Stimulated activated CD8-positive, alpha-beta memory T cell treated with anti-CD3 and anti-CD28 coated beads, Interleukin-4, amount 100 ng/mL, for 1 hour (primary cell): ENCODE data around the gene ASPSCR1.

Source experiments
- DNase-seq, 2 donors: peaks; one replicate each; pipeline ENCODE4 v3.0.0-alpha.2; 2020; ENCODE audit warnings: low read depth in 2 of 2, low spot score in 1 of 2

ASPSCR1 gene

DNA sequence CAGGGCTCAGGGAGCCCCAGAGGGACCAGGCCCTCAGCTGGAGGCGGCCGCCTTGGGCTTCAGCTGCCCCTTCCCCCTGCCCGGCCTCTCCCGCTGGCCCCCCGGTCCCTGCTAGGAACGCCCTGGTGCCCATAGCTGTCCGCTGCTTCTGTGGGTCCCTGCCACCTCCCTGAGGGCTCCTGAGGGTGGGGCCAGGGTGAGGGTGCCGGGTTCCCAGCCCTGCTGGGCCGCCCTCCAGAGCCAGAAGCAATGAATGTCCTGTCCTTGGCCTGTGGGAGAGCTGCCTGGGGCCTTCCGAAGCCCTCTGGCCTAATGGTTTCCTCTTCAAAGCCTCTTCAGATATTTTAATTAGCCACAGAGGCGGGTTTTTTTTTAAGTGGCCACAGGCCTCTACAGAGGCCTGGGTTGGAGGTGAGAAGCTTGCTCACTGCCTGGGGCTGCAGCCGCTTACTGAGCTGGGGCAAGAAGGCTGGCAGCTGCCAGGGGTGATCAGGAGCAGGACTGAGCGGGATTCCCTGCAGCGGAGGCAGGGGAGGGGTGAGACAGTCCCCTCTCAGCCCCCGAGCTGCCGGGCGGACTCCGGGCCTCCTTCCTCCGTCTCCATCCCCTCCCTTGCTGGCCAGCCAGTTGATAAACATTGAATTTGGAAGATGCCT is 35.3 kb downstream of the ASPSCR1 start:
- DNase-seq: no peak

DNA sequence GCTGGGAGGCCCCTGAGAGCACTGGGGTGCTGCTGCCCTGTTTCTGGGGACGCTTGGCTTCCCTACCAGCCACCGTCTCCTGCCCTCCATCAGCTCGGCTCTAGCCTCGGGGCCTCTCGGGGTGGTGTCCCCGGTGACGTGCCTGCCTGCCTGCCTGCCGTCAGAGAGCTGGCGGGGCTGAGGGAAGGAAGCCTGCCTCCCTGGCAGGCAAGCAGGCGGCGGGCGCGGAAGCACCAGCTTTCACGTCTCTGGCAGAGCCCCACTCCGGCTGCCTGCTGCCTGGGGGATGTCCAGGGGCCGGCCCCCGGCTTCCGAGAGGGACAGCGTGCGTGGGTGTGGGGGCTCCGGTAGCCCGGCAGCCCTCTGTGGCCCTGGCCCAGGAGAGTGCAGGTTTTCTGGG is 35.9 kb downstream of the ASPSCR1 start:
- no peak for DNase-seq

DNA sequence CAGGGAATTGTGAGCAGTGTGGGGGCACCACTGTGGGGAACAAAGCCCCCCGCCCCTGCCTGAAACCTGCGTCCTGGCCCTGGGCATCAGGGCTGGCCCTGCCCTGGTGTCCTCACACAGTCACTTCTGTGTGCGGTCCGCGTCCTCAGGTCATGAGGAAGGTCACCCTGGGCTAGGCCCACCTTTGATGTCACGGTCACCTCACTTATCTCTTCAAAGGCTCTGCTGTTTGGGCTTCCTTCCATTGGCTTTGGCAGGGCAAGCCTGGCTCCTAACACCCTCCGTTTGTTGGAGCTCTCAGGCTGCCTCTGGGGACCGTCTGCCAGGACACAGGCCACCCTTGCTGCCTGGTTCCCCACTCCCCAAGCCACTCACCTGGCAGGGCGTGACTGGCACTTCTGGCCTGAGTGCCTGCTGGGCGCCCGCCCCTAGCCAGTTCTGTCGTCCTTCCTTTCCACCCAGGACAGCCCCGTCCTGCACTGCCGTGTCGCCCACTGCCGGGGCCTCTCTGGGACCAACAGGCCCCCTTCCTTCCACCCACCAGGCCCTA is 36.4 kb downstream of the ASPSCR1 start:
- no peak for DNase-seq

DNA sequence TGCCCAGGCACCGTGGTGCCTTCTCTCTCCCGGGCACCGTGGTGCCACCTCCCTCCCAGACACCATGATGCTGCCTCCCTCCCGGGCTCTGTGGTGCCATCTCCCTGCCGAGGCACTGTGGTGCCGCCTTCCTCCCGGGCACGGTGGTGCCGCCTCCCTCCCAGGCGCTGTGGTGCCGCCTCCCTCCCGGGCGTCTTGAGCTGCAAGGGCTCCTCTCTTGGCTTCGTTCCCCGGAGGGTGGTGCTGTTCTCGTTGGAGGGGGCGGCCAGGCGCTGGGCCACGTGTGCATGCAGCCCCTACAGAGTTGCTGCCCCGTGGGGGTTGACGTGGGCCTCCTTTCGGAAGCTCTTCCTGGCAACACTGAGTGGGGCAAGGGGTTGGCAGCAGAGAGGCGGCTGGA is 37.0 kb downstream of the ASPSCR1 start:
- no peak for DNase-seq

DNA sequence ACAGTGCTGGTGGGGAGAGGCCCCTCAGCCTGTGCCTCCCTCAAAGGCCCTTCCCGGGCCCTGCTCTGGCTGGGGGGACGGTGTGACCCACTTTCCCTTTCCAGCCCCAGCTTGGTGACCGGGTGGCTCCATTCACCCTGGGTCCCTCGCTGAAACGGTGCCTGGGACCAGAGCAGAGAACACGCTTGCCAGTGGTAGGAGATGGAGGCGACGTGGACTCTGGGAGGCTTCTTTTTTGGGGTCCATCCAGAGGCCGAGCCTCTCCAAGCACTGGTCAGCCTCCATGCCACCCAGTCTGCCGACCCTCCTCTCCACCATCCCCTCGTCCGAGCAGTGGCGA is 37.5 kb downstream of the ASPSCR1 start:
- no peak for DNase-seq

DNA sequence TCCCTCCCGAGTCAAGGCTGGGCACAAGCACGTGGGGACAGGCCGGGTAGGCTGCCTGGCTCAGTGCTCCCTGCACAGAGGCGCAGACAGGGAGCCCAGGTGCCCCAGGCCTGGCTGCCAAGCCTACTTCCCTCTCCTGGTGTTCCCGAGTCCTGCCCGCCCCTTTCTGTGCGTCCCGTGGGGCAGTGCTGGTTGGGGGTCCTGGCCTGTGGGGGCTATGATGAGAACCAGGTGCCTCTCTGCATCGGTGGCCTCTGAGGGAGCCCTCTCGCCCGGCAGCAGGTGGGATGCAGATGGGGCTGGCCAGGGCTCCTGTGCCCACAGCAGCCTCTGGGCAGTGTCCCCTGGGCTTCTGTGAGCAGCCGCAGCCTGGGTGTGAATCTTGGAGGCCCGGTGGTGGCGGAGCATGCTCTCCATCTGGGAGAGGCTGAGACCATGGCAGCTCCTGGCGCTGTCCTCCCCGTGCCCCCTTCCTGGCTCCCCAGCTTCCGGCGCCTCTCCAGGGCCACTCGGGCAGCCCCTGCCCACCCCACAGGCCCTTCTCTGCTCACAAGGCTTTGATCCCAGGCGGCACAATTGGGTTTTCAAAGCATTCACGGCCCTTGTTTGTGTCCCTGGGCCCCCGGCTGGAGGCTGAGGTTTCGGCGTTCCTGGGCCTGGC is 38.0 kb downstream of the ASPSCR1 start:
- no peak for DNase-seq

DNA sequence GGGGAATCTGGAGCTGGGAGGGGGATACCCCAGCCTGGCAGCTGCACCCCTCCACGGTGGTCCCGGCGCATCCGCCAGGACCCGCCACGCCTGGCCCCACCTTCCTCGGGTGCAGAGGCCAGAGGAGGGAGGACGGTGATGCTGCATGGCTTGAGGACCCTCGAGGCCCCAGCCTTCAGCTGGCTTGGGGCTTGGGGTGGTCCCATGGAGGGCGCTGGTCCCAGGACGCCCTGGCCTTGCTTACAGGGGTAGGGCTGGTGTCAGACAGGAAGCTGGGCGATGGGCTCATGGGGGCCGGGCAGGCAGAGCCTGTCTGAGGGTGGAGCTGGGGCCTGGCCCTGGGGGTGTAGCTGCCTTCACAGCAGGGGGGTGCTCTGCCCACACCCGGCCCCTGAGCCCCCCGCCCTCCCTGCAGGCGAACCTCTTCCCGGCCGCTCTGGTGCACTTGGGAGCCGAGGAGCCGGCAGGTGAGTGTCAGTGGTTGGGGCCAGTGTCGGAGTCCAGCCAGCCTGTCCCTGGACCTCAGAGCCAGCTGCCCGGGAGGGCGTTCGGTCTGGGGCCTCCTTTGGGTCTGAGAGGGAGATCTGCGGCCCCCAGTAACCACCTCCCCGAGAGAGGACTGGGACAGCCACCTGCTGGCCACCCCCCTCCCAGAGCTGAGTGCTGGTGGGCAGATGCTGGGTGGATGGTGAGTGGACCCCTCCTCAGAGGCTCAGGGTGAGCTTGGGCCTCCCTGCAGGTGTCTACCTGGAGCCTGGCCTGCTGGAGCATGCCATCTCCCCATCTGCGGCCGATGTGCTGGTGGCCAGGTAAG is 38.8 kb downstream of the ASPSCR1 start:
- no peak for DNase-seq

DNA sequence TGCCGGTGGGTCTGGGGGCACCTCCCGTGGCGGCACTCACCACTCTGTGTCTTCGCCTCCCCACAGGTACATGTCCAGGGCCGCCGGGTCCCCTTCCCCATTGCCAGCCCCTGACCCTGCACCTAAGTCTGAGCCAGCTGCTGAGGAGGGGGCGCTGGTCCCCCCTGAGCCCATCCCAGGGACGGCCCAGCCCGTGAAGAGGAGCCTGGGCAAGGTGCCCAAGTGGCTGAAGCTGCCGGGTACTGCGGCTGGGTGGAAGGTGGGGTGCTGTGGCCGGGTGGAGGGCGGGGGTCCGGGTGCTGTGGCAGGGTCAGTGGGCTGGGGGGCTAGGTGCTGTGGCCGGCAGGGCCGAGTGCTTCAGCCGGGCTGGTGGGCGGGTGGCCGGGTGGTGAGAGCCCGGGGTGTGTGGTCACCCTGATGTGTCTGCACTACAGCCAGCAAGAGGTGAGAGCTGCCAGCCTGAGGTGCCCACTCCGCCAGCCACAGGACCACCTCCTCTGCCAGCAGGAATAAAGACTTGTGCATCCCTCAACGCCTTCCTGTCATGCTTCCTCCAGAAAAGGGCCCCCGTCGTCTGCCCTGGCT is 39.5 kb downstream of the ASPSCR1 start:
- no peak for DNase-seq

DNA sequence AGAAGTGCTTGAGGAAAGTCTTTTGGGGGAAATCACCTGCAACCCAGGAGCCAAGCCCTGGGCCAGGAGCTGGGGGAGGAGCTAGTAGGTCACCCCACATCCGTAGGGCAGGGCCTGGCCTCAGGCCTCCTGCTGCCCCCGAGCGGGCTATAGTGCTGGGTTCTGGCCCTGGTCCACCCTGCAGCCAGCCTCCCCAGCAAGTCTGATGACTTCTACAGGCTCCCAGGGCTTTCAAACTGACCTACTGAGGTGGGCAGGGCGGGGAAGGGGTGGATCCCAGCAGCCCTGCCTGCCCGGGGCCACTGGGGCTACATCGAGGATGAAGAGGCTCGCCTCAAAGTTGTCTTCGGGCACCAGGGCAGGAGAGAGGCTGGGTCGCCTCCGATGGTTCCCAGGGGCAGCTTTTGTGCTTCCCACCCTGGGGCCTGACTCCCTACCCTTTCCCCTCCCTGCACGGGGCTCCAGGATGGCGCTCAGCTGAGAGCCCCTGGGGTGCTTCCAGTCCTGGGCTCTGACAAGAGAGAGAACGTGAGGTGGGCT is 40.3 kb downstream of the ASPSCR1 start:
- DNase-seq: no peak

DNA sequence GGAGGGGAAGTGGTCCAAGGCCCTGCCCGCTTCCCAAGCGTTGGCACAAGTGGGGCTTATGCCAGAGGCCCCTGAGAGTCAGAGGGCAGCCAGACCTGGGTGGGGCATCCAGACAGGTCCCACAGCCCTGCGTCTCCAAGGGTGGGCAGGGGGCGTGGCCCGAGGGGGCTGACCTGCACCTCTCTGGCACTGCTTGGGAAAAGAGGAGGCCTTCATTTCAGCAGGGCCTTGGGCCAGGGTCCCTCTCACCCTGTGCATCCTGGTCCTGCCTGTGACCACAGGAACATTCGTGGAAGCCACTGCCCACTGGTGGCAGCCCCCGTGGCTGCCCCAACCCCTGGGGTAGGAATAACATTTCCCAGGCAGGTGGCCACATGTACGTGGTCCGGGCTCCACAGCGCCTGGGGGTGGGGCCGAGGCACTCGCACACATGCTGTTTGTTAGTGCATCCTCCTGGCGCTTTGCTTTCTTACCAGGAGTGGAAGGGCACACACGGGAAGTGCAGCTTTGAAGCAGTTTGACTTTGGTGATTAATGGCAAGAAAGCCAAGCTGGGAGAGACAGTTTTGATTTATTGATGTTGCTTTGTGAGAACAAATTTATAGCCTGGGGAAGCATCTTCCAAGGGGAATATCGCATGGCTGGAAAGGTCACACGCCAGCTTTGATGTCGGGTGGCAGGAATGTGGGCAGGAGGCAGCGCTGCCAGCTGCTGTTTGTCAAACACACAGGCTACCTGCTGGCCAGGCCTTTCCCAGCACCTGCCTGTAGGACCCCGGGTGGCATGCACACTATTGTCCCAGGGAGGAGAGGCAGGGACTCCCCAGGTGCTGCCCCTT is 40.9 kb downstream of the ASPSCR1 start:
- no peak for DNase-seq

DNA sequence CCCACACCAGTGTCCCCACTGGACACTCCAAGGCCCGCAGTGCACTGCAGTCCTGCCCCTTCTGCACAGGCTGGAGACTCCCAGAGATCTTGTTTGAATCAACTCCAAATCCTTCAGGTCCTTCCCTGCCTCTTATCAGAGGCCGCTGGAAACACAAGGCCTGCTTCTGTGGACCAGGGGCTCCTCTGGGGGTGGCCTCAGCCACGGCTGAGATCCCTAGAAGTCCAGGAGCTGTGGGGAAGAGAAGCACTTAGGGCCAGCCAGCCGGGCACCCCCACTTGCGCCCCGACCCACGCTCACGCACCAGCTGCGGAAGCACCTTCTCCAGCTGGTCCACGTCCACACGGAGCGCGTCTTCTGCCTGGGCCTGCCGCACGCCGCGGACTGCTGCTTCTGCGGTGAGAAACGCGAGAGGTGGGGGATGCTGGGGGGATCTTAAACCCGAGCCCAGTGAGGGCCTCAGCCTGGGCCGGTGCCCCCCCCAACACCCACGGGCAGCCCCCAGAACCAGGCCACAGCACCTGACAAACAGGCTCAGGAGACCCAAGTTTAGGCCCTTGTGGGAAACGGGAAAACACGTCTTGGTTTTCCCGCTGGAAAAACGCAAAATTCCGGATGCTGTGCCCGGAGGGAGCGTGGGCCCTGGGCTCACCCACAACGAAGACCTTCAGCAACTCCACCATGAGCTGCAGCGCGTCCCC is 41.7 kb downstream of the ASPSCR1 start:
- no peak for DNase-seq

DNA sequence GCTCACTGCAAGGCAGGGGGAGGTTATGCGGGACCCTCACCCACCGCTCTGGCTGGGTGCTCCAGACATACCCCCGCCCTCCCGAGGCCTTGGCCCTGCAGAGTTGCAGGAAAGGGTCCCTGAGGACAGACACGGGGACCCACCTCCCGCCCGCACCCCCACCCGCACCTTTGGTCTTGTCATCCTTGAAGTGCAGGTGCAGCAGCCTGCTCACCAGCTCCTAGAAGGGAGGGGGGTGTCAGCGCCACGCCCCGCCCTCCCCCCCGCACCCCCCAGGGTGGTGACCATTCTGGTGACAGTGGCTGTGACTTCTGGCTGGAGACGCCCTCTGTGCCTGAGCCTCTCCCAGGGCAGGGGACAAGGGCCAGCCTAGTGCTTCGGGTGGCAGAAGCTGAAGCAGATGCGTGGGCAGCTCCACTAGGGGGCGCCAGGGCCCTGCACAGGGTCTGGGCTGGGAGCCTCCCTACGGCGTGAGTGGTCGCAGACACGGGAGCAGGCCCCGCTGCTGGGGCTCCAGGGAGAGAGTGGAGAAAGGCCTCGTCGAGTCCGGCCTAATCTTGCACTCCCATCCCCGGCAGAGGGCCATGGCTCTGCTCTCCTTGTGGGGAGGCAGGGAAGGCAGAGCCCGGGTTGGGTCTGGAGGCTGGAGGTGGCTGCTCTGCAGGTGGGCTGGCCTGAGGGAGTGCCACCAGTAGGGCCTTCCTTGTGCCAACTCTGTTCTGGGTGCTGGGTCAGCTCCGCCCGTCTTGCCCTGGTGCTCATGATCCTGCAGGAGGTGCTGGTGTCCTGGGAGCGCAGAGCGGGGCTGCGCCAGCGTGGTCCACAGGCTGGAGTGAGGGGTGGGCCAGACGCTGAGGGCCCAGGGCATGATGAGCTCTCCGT is 42.5 kb downstream of the ASPSCR1 start:
- DNase-seq: peak in 1 of 2 donors; percentile 33

DNA sequence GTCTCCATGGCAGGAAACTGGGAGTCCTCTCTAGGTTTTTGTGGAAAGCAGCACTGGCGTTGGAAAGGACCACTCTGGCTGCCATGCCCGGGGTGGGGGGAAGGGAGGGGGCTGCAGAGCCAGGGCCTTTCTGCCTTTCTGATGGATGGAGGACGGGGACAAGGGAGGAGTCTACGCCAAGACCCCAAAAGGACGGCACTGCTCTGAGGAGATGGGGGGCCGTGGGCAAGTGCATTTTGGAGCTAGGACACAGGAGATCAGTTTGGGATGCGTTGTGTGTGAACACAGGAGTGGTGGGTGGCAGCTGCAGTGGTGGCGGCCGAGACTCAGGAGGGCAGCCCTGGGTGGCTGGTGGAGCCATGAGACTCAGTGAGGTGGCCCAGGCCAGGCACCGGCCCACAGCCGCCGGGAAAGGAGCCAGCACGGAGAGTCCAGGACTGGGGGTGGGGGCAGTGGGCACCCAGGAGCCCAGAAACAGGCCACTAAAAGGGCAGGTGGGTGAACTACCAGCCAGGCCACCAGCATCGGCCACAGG is 43.2 kb downstream of the ASPSCR1 start:
- DNase-seq: no peak

DNA sequence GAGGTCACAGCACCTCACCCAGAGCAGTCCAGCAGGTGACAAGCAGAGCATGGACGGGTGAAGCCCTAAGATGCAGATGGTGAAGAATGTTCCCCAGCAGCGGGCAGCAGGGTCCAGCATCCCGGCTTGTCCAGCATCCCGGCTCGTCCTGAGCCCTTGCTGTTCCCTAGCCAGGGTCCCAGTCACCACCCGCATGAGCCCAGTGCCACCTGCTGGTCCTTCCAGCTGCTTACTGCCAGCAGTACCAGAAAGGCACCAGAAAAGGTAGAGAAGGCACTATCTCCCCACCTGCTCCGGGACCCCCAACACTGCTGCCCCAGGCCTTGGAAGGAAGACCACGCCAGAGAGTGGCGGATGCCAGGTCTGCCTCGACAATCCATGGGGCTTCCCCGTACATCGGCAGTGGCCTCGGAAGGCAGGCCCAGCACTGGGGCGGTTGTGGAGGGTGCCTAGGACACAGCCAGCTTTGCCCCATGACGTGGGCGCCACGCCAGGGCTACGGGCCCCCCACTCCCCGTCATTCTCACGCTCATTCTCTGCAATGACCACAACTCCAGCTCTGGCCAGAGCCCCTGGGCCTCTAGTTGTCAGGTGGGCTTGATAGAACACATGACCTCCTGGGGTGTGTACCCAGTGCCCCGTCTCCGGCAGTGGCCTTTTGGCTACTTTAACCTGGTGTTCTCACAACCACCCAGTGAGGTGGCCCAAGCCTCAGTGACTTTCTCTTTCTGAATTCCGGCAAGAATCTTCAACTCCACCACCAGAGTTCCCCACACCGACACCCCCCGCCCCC is 43.9 kb downstream of the ASPSCR1 start:
- DNase-seq: peak in 1 of 2 donors; percentile 14

DNA sequence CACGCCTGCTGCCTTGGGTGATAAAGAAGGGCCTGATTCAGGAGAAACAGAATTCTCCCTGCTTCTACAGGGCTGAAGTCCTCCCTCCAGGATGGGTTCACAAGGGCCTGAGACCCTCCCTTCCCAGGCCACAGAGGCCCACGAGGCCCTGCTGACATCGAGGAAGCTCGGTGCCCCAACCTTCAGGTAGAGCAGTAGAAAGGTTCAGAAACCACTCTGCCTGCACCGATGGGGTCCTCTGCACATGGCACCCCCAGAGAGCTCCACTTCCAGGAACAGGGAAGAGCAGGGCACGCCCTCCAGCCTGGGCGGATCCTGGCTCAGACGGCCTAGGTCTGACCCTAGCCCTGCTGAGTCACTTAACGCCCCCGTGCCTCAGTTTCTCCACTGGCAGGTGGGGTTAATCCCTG is 44.5 kb downstream of the ASPSCR1 start:
- no peak for DNase-seq

DNA sequence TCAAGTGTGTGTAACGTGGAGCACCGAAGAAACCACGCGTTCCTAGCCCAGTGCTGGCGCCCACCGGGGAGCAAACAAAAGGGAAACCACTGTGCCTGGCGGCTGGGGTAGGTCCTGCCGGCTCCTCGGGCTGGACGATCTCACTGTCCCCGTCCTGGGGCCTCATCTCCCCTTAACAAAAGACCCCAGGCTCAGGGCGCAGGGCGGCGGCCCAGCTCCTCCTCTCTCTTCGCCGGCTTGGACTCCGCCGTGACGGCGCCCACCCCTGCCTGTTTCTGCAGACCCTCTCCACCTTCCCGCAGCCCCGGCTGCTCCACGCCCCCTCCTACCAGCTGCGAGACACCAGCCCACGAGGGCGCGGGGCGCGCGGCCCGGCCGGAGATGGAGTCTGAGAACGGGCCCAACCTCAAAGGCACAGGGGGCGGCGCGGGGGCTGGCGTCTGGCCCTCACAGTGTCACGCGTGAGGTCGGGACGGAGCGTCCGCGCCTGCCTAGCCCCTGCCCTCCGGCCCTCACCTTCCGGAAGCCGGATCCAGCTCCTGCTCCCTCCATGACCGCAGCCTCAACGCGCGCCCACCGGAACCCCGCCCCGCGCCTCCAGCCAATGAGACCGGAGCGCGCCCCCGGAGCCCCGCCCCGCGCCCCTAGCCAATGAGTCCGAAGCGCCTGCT is 45.0 kb downstream of the ASPSCR1 start, which contains the start of gene CENPX:
CENPX (minus strand) TSS at position 569 of the 671 bp plus-strand sequence; CDS start at position 552, 17 bp downstream.
- no peak for DNase-seq

DNA sequence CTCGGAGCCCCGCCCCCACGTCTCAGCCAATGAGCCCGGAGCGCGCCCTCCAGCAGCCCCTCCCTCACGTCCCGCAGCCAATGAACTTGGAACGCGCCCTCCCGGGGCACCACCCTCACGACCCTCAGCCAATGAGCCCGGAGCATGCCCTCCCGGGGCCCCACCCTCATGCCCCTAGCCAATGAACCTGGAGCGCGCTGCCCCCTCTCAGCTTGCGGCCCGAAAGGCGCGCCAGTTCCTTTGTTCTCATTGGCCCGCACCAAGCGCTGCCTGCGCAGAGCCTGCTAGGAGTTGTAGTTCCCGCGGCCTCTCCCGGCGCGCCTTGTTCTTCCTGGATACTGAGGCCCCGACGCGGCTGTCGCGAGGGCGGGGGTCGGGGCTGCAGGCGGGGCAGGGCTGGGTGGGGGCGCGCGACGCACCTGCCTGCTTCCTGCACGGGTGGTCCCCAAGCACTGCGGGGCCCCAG is 45.6 kb downstream of the ASPSCR1 start, which contains the start of gene LRRC45:
LRRC45 (plus strand) TSS at position 325 of the 466 bp plus-strand sequence. CDS start 339 bp downstream, outside the sequence.
- peak; percentile 98 to 100 for DNase-seq
